Parathyroid adenoma (tissue), 2 donors: ENCODE data around the gene LMX1B.
"Not testable (repeated sequence)": the region's sequence is repeated elsewhere in the genome, so short reads cannot be mapped to it uniquely, and the experiment has no call there.

Source experiments
- H2AFZ ChIP-seq: fragments of 300-600 bp; sonication (generic); one replicate; pipeline ENCODE4 v1.7.0; 2017; ENCODE audit warnings: antibody characterized with exemption, mild to moderate bottlenecking
- H3K27ac ChIP-seq: fragments of 300-600 bp; sonication (generic); one replicate; pipeline ENCODE4 v1.7.0; 2017
- H3K27me3 ChIP-seq: fragments of 300-600 bp; sonication (generic); one replicate; pipeline ENCODE4 v1.7.0; 2017; ENCODE audit warnings: low read length; ENCODE audit not compliant: control insufficient read depth, insufficient read depth
- H3K36me3 ChIP-seq: fragments of 300-600 bp; sonication (generic); one replicate; pipeline ENCODE4 v1.7.0; 2017; ENCODE audit warnings: low read length; ENCODE audit not compliant: control insufficient read depth, insufficient read depth
- H3K4me1 ChIP-seq: fragments of 300-600 bp; sonication (generic); one replicate; pipeline ENCODE4 v1.7.0; 2017; ENCODE audit warnings: control low read depth
- H3K4me2 ChIP-seq: fragments of 300-600 bp; sonication (generic); one replicate; pipeline ENCODE4 v1.7.0; 2017; ENCODE audit warnings: low read length
- H3K4me3 ChIP-seq: fragments of 300-600 bp; sonication (generic); one replicate; pipeline ENCODE4 v1.7.0; 2017; ENCODE audit warnings: low read depth, low read length
- H3K79me2 ChIP-seq: fragments of 300-600 bp; sonication (generic); one replicate; pipeline ENCODE4 v1.7.0; 2017; ENCODE audit warnings: control low read depth
- H3K9ac ChIP-seq: fragments of 300-600 bp; sonication (generic); one replicate; pipeline ENCODE4 v1.7.0; 2017; ENCODE audit warnings: mild to moderate bottlenecking
- H3K9me3 ChIP-seq: fragments of 300-600 bp; sonication (generic); one replicate; pipeline ENCODE4 v1.7.0; 2017; ENCODE audit warnings: low read length; ENCODE audit not compliant: control insufficient read depth
- CTCF ChIP-seq: fragments of 300-600 bp; sonication (generic); IDR thresholded peaks from one replicate; pipeline ENCODE4 v1.7.0; 2017; ENCODE audit warnings: antibody characterized with exemption, mild to moderate bottlenecking
- donor health status: primary hyperparathyroidism.

The LMX1B gene

GRCh38 chr9:126723807-126724172, 110.1 kb downstream of the LMX1B start:
- Histone ChIP-seq H3K36me3 (no peaks in the 10 kb centered on the region), H3K4me3 (peak overlapping the region; percentile 76), H3K27ac (peak overlapping the region; percentile 54), H3K27me3 (no peaks in the 10 kb centered on the region), H2AFZ (peak overlapping the region; percentile 97), H3K9ac (no peak overlapping the region), H3K4me2 (peak overlapping the region; percentile 77), H3K9me3 (no peaks in the 10 kb centered on the region), H3K4me1 (peaks cover 12% of the 10 kb centered on the region), H3K79me2 (no peaks in the 10 kb centered on the region)
- no peak for TF ChIP-seq CTCF

GRCh38 chr9:126724226-126724625, 110.5 kb downstream of the LMX1B start:
- H3K9ac ChIP-seq = no peak overlapping the region
- TF ChIP-seq CTCF = no peak
- no peak overlapping the region for H2AFZ ChIP-seq
- no peaks in the 10 kb centered on the region for H3K9me3 ChIP-seq
- H3K36me3 ChIP-seq = no peaks in the 10 kb centered on the region
- no peak overlapping the region for H3K4me2 ChIP-seq
- no peaks in the 10 kb centered on the region for H3K79me2 ChIP-seq
- no peak overlapping the region for H3K27ac ChIP-seq
- no peaks in the 10 kb centered on the region for H3K27me3 ChIP-seq
- H3K4me1 ChIP-seq = peaks cover 12% of the 10 kb centered on the region
- no peak overlapping the region for H3K4me3 ChIP-seq

GRCh38 chr9:126725485-126725884, 111.8 kb downstream of the LMX1B start:
- not testable (repeated sequence) for H3K4me3 ChIP-seq, H3K4me2 ChIP-seq, H3K79me2 ChIP-seq, H3K36me3 ChIP-seq, H3K27me3 ChIP-seq, H2AFZ ChIP-seq, H3K27ac ChIP-seq, H3K4me1 ChIP-seq, H3K9me3 ChIP-seq, H3K9ac ChIP-seq

GRCh38 chr9:126728210-126728609, 114.5 kb downstream of the LMX1B start:
- not testable (repeated sequence) for H3K27ac ChIP-seq, H3K4me3 ChIP-seq, H3K9ac ChIP-seq, H3K4me2 ChIP-seq, H3K36me3 ChIP-seq, H3K4me1 ChIP-seq, H3K27me3 ChIP-seq, H2AFZ ChIP-seq, H3K9me3 ChIP-seq, H3K79me2 ChIP-seq

GRCh38 chr9:126730592-126730991, 116.9 kb downstream of the LMX1B start:
- not testable (repeated sequence) for H3K27me3 ChIP-seq, H3K4me1 ChIP-seq, H3K4me3 ChIP-seq, H2AFZ ChIP-seq, H3K79me2 ChIP-seq, H3K9ac ChIP-seq, H3K27ac ChIP-seq, H3K36me3 ChIP-seq, H3K4me2 ChIP-seq, H3K9me3 ChIP-seq

GRCh38 chr9:126733005-126733404, 119.3 kb downstream of the LMX1B start:
- Histone ChIP-seq H3K9ac (no peak overlapping the region), H3K27ac (no peak overlapping the region), H3K4me2 (no peak overlapping the region), H3K27me3 (no peaks in the 10 kb centered on the region), H3K9me3 (no peaks in the 10 kb centered on the region), H3K79me2 (no peaks in the 10 kb centered on the region), H3K4me1 (no peaks in the 10 kb centered on the region), H3K36me3 (no peaks in the 10 kb centered on the region), H3K4me3 (no peak overlapping the region), H2AFZ (no peak overlapping the region)
- no peak for TF ChIP-seq CTCF
